Neutrophil (primary cell): Measurements from ENCODE around the gene CBR3.

ENCODE experiments used
- H3K27ac ChIP-seq: fragments of 200-600 bp; sonication (generic); 2 replicates; pipeline ENCODE4 v1.5.1; 2016; ENCODE audit warnings: mild to moderate bottlenecking, moderate library complexity
- H3K27me3 ChIP-seq: fragments of 200-600 bp; sonication (generic); 2 replicates; pipeline ENCODE4 v1.6.0; 2016; ENCODE audit warnings: mild to moderate bottlenecking
- H3K36me3 ChIP-seq: fragments of 200-600 bp; sonication (generic); 2 replicates; pipeline ENCODE4 v1.5.1; 2017
- H3K4me1 ChIP-seq, 2 experiments: fragments of 200-600 bp in 1 of 2; sonication (generic) in 1 of 2; 1 replicate in 1 of 2; 2 replicates in 1 of 2; pipeline versions ENCODE4 v1.5.1 to v1.6.1; 2013 to 2016; ENCODE audit warnings: low read depth in 1 of 2, low read length in 1 of 2, mild to moderate bottlenecking in 1 of 2, moderate library complexity in 1 of 2; ENCODE audit not compliant: control insufficient read depth in 1 of 2, insufficient read depth in 1 of 2
- H3K4me3 ChIP-seq, 2 experiments: fragments of 200-600 bp in 1 of 2; sonication (generic) in 1 of 2; 1 replicate in 1 of 2; 2 replicates in 1 of 2; pipeline ENCODE4 v1.5.1; 2013 to 2016; ENCODE audit warnings: low read depth in 1 of 2, low read length in 1 of 2, mild to moderate bottlenecking in 1 of 2, moderate library complexity in 1 of 2
- H3K9me3 ChIP-seq: fragments of 200-600 bp; sonication (generic); 2 replicates; pipeline ENCODE4 v1.5.1; 2016
- TF ChIP-seq, protein P1 (sequence below): fragments of 200-600 bp; sonication (generic); IDR thresholded peaks from 2 replicates; pipeline ENCODE4 v1.5.1; 2016; ENCODE audit warnings: antibody characterized with exemption

Gene CBR3

GRCh38 chr21:36194024-36194423 lies 59.1 kb downstream of the CBR3 start:
- Histone ChIP-seq H3K27me3 (no peaks in the 10 kb centered on the region), H3K4me3 (no peak overlapping the region), H3K27ac (no peak overlapping the region), H3K9me3 (no peaks in the 10 kb centered on the region), H3K4me1 (peaks cover 7 to 10% of the 10 kb centered on the region in 2 experiments), H3K36me3 (peaks cover 6% of the 10 kb centered on the region)
- TF ChIP-seq, protein P1, sequence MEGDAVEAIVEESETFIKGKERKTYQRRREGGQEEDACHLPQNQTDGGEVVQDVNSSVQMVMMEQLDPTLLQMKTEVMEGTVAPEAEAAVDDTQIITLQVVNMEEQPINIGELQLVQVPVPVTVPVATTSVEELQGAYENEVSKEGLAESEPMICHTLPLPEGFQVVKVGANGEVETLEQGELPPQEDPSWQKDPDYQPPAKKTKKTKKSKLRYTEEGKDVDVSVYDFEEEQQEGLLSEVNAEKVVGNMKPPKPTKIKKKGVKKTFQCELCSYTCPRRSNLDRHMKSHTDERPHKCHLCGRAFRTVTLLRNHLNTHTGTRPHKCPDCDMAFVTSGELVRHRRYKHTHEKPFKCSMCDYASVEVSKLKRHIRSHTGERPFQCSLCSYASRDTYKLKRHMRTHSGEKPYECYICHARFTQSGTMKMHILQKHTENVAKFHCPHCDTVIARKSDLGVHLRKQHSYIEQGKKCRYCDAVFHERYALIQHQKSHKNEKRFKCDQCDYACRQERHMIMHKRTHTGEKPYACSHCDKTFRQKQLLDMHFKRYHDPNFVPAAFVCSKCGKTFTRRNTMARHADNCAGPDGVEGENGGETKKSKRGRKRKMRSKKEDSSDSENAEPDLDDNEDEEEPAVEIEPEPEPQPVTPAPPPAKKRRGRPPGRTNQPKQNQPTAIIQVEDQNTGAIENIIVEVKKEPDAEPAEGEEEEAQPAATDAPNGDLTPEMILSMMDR, result no peak

DNA sequence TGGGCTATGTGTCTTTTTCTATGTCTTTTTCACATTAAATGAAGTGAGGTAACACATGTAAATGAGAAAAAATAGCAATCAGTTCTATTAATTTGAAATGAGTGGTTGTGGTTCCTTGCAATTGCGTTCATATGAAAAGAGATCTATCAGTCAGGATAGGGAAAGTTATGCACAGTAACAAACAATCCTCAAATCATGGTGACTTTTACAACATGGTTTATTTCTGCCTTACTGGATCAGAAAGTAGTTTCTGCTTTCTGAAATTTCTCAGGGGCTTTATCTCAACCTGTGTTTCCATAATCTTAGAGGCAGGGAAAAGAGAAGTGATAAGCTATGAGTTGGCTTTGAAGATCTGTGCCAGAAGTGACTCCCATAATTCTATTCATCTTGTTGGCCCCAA lies 60.7 kb downstream of the CBR3 start:
- no peak overlapping the region for H3K4me3 ChIP-seq
- peaks cover 13 to 21% of the 10 kb centered on the region in 2 experiments for H3K4me1 ChIP-seq
- TF ChIP-seq, protein P1, result no peak
- H3K9me3 ChIP-seq, result no peaks in the 10 kb centered on the region
- no peaks in the 10 kb centered on the region for H3K27me3 ChIP-seq
- no peak overlapping the region for H3K27ac ChIP-seq
- H3K36me3 ChIP-seq, result peaks cover 8% of the 10 kb centered on the region
